ENCODE data around the gene PPARA.

Gene PPARA

GRCh38 chr22:46145896-46146295 is 4.4 kb upstream of the PPARA start:
- no peak for DNase-seq

- no peak for DNase-seq
These were observed 4.0 kb upstream of the PPARA start for GRCh38 chr22:46146329-46146728.

GRCh38 chr22:46147061-46147460 is 3.3 kb upstream of the PPARA start:
- DNase-seq: no peak

GRCh38 chr22:46147471-46148267 is 2.7 kb upstream of the PPARA start:
- DNase-seq: no peak

GRCh38 chr22:46148336-46148735 is 2.0 kb upstream of the PPARA start:
- no peak for DNase-seq

- DNase-seq: peak in 1 of 2 donors; percentile 57
These were observed 1.4 kb upstream of the PPARA start for GRCh38 chr22:46148816-46149511.

- DNase-seq: peak; percentile 15 to 57
These were observed 753 bp upstream of the PPARA start for GRCh38 chr22:46149512-46150033.

- peak in 1 of 2 donors; percentile 62 for DNase-seq
These were observed 540 bp downstream of the PPARA start for GRCh38 chr22:46150655-46151477.

GRCh38 chr22:46153930-46154329 is 3.6 kb downstream of the PPARA start:
- no peak for DNase-seq

GRCh38 chr22:46156031-46156430 is 5.7 kb downstream of the PPARA start:
- DNase-seq: no peak

- DNase-seq: no peak
These were observed 8.0 kb downstream of the PPARA start for GRCh38 chr22:46158283-46158682.

GRCh38 chr22:46159212-46159611 is 8.9 kb downstream of the PPARA start:
- no peak for DNase-seq

- no peak for DNase-seq
These were observed 9.5 kb downstream of the PPARA start for GRCh38 chr22:46159777-46160176.

GRCh38 chr22:46162285-46162684 is 12.0 kb downstream of the PPARA start:
- DNase-seq: no peak

- DNase-seq: no peak
These were observed 12.6 kb downstream of the PPARA start for GRCh38 chr22:46162771-46163556.

- no peak for DNase-seq
These were observed 13.2 kb downstream of the PPARA start for GRCh38 chr22:46163557-46163888.

- DNase-seq: no peak
These were observed 15.7 kb downstream of the PPARA start for GRCh38 chr22:46165977-46166376.

GRCh38 chr22:46169628-46170027 is 19.3 kb downstream of the PPARA start:
- no peak for DNase-seq

- no peak for DNase-seq
These were observed 21.6 kb downstream of the PPARA start for GRCh38 chr22:46171940-46172339.

GRCh38 chr22:46172522-46173110 is 22.3 kb downstream of the PPARA start:
- no peak for DNase-seq

- no peak for DNase-seq
These were observed 22.8 kb downstream of the PPARA start for GRCh38 chr22:46173152-46173551.

GRCh38 chr22:46175631-46176030 is 25.3 kb downstream of the PPARA start:
- no peak for DNase-seq
